AG09319 (cell line): ENCODE data around the gene EPS8L2.
A peak's percentile ranks its signal among the peaks of the same experiment; 100 is the strongest.

Experiments
- DNase-seq: peaks from one replicate; pipeline ENCODE4 v3.0.0-alpha.2; 2010; ENCODE audit warnings: low read depth; ENCODE audit errors: extremely low read depth
- CTCF ChIP-seq: IDR thresholded peaks from 2 replicates; pipeline ENCODE4 v1.5.1; 2011; ENCODE audit warnings: low read depth, mild to moderate bottlenecking, inconsistent platforms, low read length, moderate library complexity

The EPS8L2 gene

GRCh38 chr11:745428-745827, 39.4 kb downstream of the EPS8L2 start:
- TF ChIP-seq CTCF = no peak
- DNase-seq = no peak

- TF ChIP-seq CTCF = no peak
- DNase-seq = no peak
These were observed 40.5 kb downstream of the EPS8L2 start for GRCh38 chr11:746289-747157.

- no peak; the same call in none of the 2 replicates for TF ChIP-seq CTCF
- peak; percentile 51 for DNase-seq
These were observed 41.4 kb downstream of the EPS8L2 start, which contains the start of gene TALDO1 for GRCh38 chr11:747158-748006. Gene TALDO1 (plus strand): TSS chr11:747464. CDS start chr11:747482, 18 bp downstream.

- TF ChIP-seq CTCF = no peak
- no peak for DNase-seq
These were observed 42.0 kb downstream of the EPS8L2 start for GRCh38 chr11:748007-748359.

GRCh38 chr11:749731-750130, 43.7 kb downstream of the EPS8L2 start:
- no peak for DNase-seq

GRCh38 chr11:760236-760635, 54.2 kb downstream of the EPS8L2 start:
- no peak for DNase-seq
- TF ChIP-seq CTCF = no peak

More at GRCh38 chr11:749731-750130, 43.7 kb downstream of the EPS8L2 start:
- TF ChIP-seq CTCF = no peak
